Motor neuron (in vitro differentiated cells): ENCODE data around the gene MPZL3. TPM values are rescaled to one million over a fixed set of nuclear protein-coding genes. Genes with fewer than 3 reads are reported as not detected.

Source experiments
- ATAC-seq, 8 experiments: fragments of 200-7000 bp; cut with Tn5 transposase; replicated peaks in 6 of 8; 2 replicates each; pipeline ENCODE4 v1.8.0; 2021; ENCODE audit warnings: mild to moderate bottlenecking in 8 of 8, moderate library complexity in 8 of 8
- H3K27ac ChIP-seq, 2 donors: fragments of 250-450 bp; sonication (Bioruptor Pico); 2 replicates each; pipeline ENCODE4 v1.9.0; 2021; ENCODE audit warnings: antibody characterized with exemption in 2 of 2, mild to moderate bottlenecking in 2 of 2, moderate library complexity in 1 of 2
- H3K4me1 ChIP-seq, 2 donors: fragments of 250-450 bp; sonication (Bioruptor Pico); replicated peaks in 1 of 2; 2 replicates each; pipeline ENCODE4 v1.6.1; 2021; ENCODE audit warnings: antibody characterized with exemption in 2 of 2, mild to moderate bottlenecking in 2 of 2, moderate library complexity in 1 of 2
- H3K4me3 ChIP-seq, 5 donors: fragments of 250-450 bp; sonication (Bioruptor Pico); 2 replicates each; pipeline ENCODE4 v1.9.0; 2021; ENCODE audit warnings: antibody characterized with exemption in 5 of 5, mild to moderate bottlenecking in 5 of 5, moderate library complexity in 4 of 5
- WGBS, 10 experiments: fragments of 450-650 bp; shearing (Covaris generic); methylation state at CpG; one replicate each; pipeline ENCODE4 v1.0.0; 2022; 5-methylcytosine and 5-hydroxymethylcytosine counted together
- in situ Hi-C, 9 experiments: fragments of 400-800 bp; cut with MboI; loops; one replicate each; pipeline ENCODE4 v1.15.0; 2021; ENCODE audit warnings: low sequenced_read_pairs in 9 of 9, low pct_unique_long_range_greater_than_20kb in 2 of 9; ENCODE audit not compliant: unreplicated experiment in 9 of 9
- total RNA-seq, 8 experiments: library from RNA; unstranded; fragments of 300-600 nt; gene quantifications; 2 replicates each; pipeline versions ENCODE4 v1.2.3 to v1.2.4, GENCODE V29; 2022

MPZL3 gene
- total RNA-seq, 8 experiments from 2014 or later = 0.08 to 6.2 (median 0.75) TPM; not detected in 2

DNA sequence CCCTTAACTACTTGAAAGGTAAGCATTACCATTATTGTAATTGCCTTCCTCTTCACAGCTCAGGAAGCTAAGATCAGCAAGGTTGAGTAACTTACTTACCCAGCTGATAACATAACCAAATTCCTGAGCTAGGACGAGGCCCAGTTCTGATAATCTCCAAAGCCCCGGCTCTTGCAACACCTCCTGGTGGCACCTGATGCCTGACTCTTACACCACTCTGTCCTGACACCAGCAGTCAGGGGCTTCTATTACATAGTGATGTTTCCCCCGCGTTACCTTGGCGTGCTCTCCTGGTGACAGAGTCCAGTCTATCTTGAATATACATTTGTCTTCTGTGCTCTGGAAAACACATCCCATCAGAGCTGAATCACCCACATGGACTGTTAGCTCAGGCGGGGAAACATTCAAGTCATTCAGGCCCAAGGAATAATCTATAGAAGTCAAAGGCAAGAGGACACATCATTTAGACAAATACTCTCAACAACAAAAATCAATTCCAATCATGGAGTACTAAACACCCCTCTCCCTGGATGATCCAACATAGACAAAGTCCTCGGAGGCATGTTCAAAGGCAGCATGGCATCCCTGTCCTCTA, 39.9 kb downstream of the MPZL3 start:
- no peaks in the 10 kb centered on the region for H3K4me1 ChIP-seq
- in situ Hi-C loops = no loop called here
- H3K4me3 ChIP-seq = no peak overlapping the region
- 0 to 100% (median 75%) methylated on average over 1 to 7 of the region's 7 CpGs; no CpG with 5 or more reads in 1 of the 10 experiments for WGBS, 10 experiments
- no peak overlapping the region for H3K27ac ChIP-seq
- ATAC-seq = no peak

DNA sequence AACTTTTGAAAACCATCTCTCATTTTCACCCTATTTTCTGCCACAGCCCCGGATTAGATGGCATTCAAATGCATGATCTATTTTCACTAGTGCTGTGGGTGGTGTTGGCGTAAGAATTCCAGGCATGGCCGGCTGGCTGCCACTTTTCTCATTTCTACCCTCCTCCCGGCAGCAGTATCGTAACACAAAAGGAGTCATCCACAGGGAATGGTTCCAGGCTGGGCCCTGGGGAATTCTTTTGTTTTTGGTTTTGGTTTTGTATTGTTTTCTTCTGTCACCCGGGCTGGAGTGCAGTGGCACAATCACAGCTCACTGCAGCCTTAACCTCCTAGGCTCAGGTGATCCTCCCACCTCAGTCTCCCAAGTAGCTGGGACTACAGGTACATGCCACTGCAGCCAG, 41.2 kb downstream of the MPZL3 start:
- ATAC-seq = peak in 3 of 8 experiments; percentile 15 to 53 (median 29)
- H3K4me3 ChIP-seq = no peak overlapping the region
- WGBS, 10 experiments = 6 to 48% (median 24%) methylated on average over 4 to 6 of the region's 6 CpGs; no CpG with 5 or more reads in 5 of the 10 experiments
- in situ Hi-C loops = no loop called here
- H3K4me1 ChIP-seq = no peaks in the 10 kb centered on the region
- H3K27ac ChIP-seq = no peak overlapping the region

DNA sequence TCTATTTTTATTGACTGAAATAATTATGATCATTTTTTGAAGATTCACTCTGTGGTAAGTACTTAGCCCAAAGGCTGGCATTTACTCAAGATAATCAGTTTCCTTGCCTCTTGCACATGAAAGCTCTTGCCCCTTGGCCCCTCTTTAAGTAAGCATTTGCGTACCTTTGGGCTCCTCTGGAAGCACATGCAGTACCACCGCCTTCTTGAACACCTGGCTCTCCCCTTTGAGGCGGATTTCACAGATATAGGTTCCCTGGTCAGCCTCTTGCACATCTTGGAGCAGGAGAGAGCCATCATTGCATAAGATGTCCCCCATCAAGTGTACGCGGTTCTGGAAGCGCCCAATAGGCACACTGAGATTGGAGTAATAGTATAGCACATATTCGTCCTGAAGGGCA, 41.8 kb downstream of the MPZL3 start:
- no peak overlapping the region for H3K27ac ChIP-seq
- no peak overlapping the region for H3K4me3 ChIP-seq
- in situ Hi-C loops = no loop called here
- H3K4me1 ChIP-seq = no peaks in the 10 kb centered on the region
- ATAC-seq = no peak
- WGBS, 10 experiments = 59 to 100% (median 88%) methylated on average over 2 to 7 of the region's 7 CpGs; no CpG with 5 or more reads in 3 of the 10 experiments

DNA sequence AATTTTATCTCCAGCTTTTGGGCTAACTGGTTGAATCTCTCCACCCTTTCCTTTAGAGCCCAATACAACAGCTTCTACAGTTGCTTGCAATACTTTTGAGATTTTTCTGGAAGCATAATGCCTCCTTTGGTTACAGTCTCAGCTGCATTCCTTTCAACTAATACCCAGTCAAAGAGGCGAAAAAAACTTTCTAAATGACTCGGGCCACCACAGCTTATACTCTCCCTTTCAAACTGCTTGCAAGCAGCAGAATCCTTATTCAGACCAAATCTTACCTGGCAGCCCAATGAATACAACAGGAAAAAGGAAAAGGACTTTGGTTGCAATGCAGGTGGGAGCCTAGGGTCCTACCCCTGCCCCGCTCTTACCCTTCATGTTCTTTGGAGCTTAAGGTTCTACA, 43.1 kb downstream of the MPZL3 start:
- in situ Hi-C loops = loop anchor here in 1 of 9 experiments (10.0 kb wide), 1 partner anchor 146 kb away; the partner anchor contains the start of gene UBE4A
- WGBS, 10 experiments = 17 to 96% (median 60%) methylated on average over 1 to 3 of the region's 3 CpGs; no CpG with 5 or more reads in 1 of the 10 experiments

DNA sequence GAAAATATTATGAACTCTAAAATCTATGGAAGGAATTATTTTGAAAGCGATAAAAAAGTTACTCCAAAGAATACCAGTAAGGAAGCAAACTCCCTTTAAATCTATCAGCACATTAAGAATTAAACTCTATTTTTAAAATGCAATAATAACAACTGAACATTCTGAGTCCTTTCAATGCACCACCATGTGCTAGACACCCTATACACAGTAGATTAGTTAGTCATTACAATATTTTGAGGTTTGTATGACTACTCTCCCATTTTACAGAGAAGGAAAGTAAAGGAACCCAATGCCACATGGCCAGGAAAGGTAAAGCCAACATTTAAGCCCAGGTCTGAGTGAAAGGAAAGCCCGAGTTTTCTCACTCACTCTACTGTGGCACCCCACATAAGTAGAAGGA, 45.1 kb downstream of the MPZL3 start:
- in situ Hi-C loops = loop anchor here in 1 of 9 experiments (10.0 kb wide), 1 partner anchor 148 kb away; the partner anchor contains the start of gene UBE4A
- no peak overlapping the region for H3K4me3 ChIP-seq
- H3K4me1 ChIP-seq = no peaks in the 10 kb centered on the region
- ATAC-seq = no peak
- 20 to 88% (median 59%) methylated on average over 1 to 2 of the region's 2 CpGs; no CpG with 5 or more reads in 2 of the 10 experiments for WGBS, 10 experiments
- no peak overlapping the region for H3K27ac ChIP-seq

More for the DNA sequence above, 43.1 kb downstream of the MPZL3 start:
- no peak overlapping the region for H3K4me3 ChIP-seq
- no peaks in the 10 kb centered on the region for H3K4me1 ChIP-seq
- no peak for ATAC-seq
- no peak overlapping the region for H3K27ac ChIP-seq

DNA sequence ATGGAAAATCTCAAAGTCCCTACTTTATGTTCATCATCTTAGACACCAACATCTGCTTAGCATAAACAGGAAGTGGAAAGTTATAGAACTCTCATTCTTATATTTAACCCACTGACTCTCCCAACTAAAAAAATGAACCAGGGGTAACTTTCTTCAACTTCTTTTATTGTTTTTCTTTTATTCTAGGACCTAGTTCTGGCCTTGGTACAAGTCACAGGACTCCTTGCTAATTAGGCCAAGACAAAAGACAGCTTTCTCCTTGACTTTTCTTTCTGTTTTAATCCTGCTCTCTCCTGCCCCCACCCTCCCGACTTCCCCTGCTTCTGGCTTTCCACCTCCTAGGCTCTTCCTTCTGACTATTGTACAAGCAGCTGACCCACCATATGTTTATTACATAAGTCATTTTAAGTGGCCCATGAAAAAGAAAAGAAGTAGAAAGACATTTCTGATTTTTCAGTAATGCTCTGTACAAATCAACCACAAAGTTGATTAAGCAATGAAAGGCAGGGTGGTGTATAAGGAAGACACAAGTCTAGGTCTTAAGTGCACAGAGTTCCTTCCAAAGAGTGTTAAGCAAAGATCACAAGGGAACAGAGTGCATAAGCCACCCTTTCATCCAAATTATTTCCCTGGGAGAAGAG, 45.7 kb downstream of the MPZL3 start:
- H3K4me1 ChIP-seq = no peaks in the 10 kb centered on the region
- H3K27ac ChIP-seq = no peak overlapping the region
- H3K4me3 ChIP-seq = no peak overlapping the region
- WGBS, 10 experiments = 17 to 86% (median 60%) methylated on average over 1 of the region's 1 CpG; no CpG with 5 or more reads in 5 of the 10 experiments
- peak in 1 of 8 experiments; percentile 51 for ATAC-seq
- in situ Hi-C loops = loop anchor here in 1 of 9 experiments (10.0 kb wide), 1 partner anchor 148 kb away; the partner anchor contains the start of gene UBE4A

DNA sequence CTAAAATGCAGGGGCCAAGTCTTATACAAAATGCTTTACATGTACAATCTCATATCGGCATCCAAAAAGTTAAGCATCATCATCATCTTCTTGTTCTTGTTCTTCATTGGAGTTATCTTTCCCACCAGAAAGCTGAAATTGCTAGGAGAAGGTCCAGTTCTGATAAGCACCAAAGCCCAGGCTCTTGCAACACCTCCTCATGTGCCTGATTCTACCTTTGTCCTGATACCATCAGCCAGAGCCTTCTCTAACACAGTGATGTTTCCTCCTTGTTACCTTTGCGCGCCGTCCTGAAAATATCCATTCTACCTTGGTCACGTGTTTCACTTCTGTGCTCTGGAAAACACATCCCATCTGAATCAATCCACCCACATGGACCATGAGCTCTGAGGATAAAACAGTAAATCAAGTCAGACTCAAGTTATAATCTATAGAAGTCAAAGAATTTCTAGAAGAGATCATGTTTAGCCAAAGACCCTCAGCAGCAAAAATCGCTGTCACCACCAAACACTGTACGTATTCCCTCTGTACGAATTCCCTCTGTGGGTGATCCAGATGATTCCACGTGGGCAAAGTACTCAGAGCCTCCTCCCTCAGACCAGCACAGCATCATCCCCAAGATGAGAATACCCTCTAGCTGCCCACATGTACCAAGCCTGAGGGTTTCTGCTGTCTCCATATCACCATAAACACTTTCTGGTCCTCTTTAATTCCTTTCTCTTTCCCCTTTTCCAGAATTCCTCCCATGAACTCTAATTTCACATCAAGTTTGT, 46.4 kb downstream of the MPZL3 start:
- H3K4me1 ChIP-seq = no peaks in the 10 kb centered on the region
- 56 to 100% (median 84%) methylated on average over 1 to 9 of the region's 9 CpGs for WGBS, 10 experiments
- ATAC-seq = no peak
- in situ Hi-C loops = loop anchor here in 1 of 9 experiments (10.0 kb wide), 1 partner anchor 149 kb away; the partner anchor contains the start of gene UBE4A
- no peak overlapping the region for H3K27ac ChIP-seq
- no peak overlapping the region for H3K4me3 ChIP-seq

DNA sequence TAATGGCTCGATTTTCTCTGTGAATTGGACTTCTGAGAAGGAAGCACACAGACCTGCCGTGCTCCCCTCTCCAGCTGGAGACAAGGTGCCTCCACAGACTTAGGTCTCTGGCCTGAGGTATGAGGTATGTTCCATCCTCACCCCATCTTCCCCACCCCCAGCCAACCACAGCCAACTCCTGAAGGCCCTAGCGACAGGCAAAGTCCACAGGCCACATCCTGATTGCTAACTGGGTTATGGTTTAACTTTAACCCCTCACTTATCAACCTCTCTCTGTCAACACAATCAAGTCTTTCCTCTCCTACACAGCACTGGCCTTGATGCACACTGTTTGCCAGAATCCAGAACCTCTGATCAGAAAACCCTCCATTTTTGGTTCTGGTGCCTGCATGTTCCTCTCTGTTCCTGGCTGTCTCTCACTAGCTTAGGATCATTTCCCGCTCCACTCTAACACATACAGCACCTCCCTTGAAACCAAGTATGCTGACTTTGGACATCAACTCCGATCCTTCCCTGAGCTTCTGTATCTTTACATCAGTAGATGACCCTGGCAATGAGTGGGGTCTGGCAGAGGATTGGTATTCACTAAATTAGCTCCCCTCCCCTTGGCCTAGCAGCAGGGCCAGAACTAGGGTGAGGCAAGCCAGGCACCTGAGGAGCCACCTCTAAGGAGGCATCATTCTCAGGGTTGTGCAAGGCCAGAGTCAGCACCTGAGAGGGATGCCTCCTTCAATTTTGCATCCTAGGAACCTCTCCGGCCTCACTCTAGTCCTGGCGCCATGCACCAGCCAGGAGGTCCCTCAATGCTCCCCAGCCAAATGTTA, 49.4 kb downstream of the MPZL3 start:
- Histone ChIP-seq H3K27ac (no peak overlapping the region), H3K4me3 (no peak overlapping the region), H3K4me1 (no peaks in the 10 kb centered on the region)
- ATAC-seq = no peak
- WGBS, 10 experiments = 13 to 80% (median 50%) methylated on average over 1 to 6 of the region's 7 CpGs; no CpG with 5 or more reads in 3 of the 10 experiments
- in situ Hi-C loops = loop anchor here in 1 of 9 experiments (10.0 kb wide), 1 partner anchor 152 kb away; the partner anchor contains the start of gene UBE4A

DNA sequence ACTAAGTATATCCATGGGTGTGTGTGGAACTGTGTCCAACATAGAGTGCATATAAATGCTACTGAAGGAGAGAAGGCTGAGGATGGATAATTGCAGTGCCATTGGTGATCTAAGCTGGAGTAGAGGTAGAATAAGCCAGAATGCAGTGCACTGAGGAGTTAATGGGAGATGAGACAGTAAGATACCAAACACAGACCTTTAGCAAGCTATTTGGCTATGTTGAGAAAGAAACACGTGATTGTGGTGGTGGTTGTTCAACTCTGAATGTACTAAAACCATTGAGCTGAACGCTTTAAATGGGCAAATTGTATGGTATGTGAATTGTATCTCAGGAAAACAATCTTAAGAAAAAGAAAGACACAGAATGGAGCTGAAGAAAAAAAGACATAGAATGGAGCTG, 50.2 kb downstream of the MPZL3 start:
- Histone ChIP-seq H3K4me3 (no peak overlapping the region), H3K4me1 (no peaks in the 10 kb centered on the region), H3K27ac (no peak overlapping the region)
- no peak for ATAC-seq
- in situ Hi-C loops = loop anchor here in 1 of 9 experiments (10.0 kb wide), 1 partner anchor 153 kb away; the partner anchor contains the start of gene UBE4A
- 0 to 86% (median 56%) methylated on average over 1 to 2 of the region's 2 CpGs for WGBS, 10 experiments

DNA sequence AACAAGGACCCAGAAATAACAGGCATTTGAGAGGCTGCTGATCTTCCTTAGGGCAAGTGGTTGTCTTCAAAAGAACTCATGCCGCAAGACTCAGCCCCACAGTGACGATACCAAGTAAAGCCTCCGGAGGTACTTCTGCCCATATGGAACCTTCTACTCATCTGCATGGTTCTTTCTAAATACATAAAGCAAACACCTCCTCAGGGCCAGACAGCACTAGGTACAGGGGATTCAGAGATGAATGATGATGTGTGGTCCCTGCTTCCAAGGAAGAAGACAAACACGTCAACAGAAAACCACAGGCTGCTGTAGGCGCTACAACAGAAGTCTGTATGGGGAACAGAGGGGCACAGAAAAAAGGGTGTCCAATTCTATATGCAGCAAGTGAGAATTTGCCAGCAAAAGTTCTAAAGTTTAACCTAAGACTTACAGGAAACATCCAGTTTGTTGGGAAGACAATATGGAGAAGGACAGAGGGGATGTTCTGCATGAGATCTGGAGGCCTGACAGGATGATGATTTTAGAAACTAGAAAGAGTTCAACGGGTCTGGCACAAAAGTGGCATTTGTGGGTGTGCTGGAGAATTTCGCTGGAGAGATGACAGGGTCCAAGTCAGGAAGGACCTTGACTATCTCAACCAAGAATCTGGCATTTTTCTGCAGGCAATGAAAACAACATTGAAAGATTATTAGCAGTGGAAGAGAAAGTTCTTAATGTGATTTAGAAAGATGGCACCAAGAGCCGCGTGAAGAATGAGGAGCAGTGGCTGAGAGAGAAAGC, 51.1 kb downstream of the MPZL3 start:
- WGBS, 10 experiments = 59 to 92% (median 84%) methylated on average over 4 to 9 of the region's 9 CpGs; no CpG with 5 or more reads in 2 of the 10 experiments
- H3K27ac ChIP-seq = no peak overlapping the region
- no peaks in the 10 kb centered on the region for H3K4me1 ChIP-seq
- H3K4me3 ChIP-seq = no peak overlapping the region
- in situ Hi-C loops = loop anchor here in 1 of 9 experiments (10.0 kb wide), 1 partner anchor 154 kb away; the partner anchor contains the start of gene UBE4A
- no peak for ATAC-seq

DNA sequence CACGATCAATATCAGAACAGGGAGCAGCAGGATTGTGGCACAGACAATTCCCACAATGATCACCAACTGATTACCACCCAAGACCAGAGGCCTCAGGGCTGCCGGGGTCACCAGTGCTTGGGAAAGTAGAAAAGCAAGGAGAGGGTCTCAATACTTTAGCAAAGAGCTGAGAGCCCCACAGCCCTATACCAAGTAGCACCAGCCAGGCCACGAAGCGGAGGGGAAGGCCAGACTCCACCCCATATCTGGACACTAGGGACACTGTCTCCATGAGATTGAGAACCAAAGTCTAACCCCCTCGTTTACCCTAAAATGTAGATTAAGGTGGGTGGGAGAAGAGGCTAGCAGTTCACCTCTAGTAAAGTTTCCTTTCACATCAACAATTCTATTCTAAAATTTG, 51.7 kb downstream of the MPZL3 start:
- 20 to 87% (median 69%) methylated on average over 1 to 5 of the region's 5 CpGs; no CpG with 5 or more reads in 3 of the 10 experiments for WGBS, 10 experiments
- in situ Hi-C loops = loop anchor here in 1 of 9 experiments (10.0 kb wide), 1 partner anchor 154 kb away; the partner anchor contains the start of gene UBE4A
- no peaks in the 10 kb centered on the region for H3K4me1 ChIP-seq
- ATAC-seq = no peak
- no peak overlapping the region for H3K27ac ChIP-seq
- no peak overlapping the region for H3K4me3 ChIP-seq
